Neural cell (in vitro differentiated cells): ENCODE results near the gene MYOZ2.

Experiments
- CTCF ChIP-seq: fragments of 450-650 bp; IDR thresholded peaks from 2 replicates; pipeline ENCODE4 v1.5.1; 2014; ENCODE audit warnings: antibody characterized with exemption, mild to moderate bottlenecking, moderate library complexity; ENCODE audit not compliant: poor library complexity, severe bottlenecking
- EP300 ChIP-seq: fragments of 450-650 bp; conservative IDR thresholded peaks from 2 replicates; pipeline ENCODE4 v1.6.1; 2014; ENCODE audit warnings: antibody characterized with exemption, mild to moderate bottlenecking, moderate library complexity; ENCODE audit not compliant: poor library complexity, severe bottlenecking
- EZH2 ChIP-seq: fragments of 200-600, 300-800 bp; shearing (Covaris generic), sonication (generic); IDR thresholded peaks from 2 replicates; pipeline ENCODE4 v1.6.1; 2014; ENCODE audit warnings: antibody characterized with exemption, low read length, borderline replicate concordance, mild to moderate bottlenecking; ENCODE audit not compliant: insufficient read depth, poor library complexity, severe bottlenecking
- RAD21 ChIP-seq: fragments of 450-650 bp; conservative IDR thresholded peaks from 2 replicates; pipeline ENCODE4 v1.6.1; 2014; ENCODE audit warnings: antibody characterized with exemption, mild to moderate bottlenecking, moderate library complexity
- REST ChIP-seq: IDR thresholded peaks from 2 replicates; pipeline ENCODE4 v1.6.1; 2012; ENCODE audit warnings: borderline replicate concordance

GRCh38 chr4:119170195-119170594 lies 34.6 kb downstream of the MYOZ2 start:
- TF ChIP-seq RAD21 (no peak), CTCF (no peak), REST (no peak), EP300 (no peak), EZH2 (no peak)
